Measurements from ENCODE around the gene HGD. TPM values are rescaled to one million over a fixed set of nuclear protein-coding genes. Genes with fewer than 3 reads are reported as not detected.

Gene HGD
- total and polyA plus RNA-seq, 10 of the 15 experiments (the other 5 are each of a cell fraction or from before 2014, with no cell fraction given) = 0.18 to 0.81 (median 0.40) TPM; not detected in 6

Small RNA genes lying within 50 kb of the gene (small RNA-seq; reads per million reads assigned to genes)
- gene MTCO1P29 (not detected), gene MTCO2P29 (not detected)

Other genes with a start within 250 kb of the HGD start
- gene FSTL1, start 231.2 kb downstream of the HGD start, total RNA-seq (2014; rRNA removed) = 0.06 and 0.27 TPM in 2 replicates
- not detected in 2 replicates for gene FSTL1, start 231.2 kb downstream of the HGD start, total RNA-seq (2014; rRNA removed; fragmentation: Illumina TruSeq; extraction: Trizol)
- 1.0 and 1.7 TPM in 2 replicates for gene FSTL1, start 231.2 kb downstream of the HGD start, total RNA-seq (2021)
- gene FSTL1, start 231.2 kb downstream of the HGD start, polyA plus RNA-seq (2011; rRNA removed) = 0.18 and 0.35 TPM in 2 replicates
- 0.19 TPM in 1 of 2 replicates, not detected in the other for gene FSTL1, start 231.2 kb downstream of the HGD start, polyA plus RNA-seq (2014; fragmentation: Illumina TruSeq; extraction: Trizol)
- gene FSTL1, start 231.2 kb downstream of the HGD start, polyA plus RNA-seq (2014; fragmentation: Nextera tagmentation; extraction: Ambion mirVana) = not detected
- gene FSTL1, start 231.2 kb downstream of the HGD start, polyA plus RNA-seq (2014; rRNA removed) = not detected in 2 replicates
- gene FSTL1, start 231.2 kb downstream of the HGD start, polyA plus RNA-seq (2016; fragmentation: Nextera tagmentation; extraction: Ambion mirVana) = under 1 TPM; 0.44 TPM
- gene NDUFB4, start 85.9 kb downstream of the HGD start, total RNA-seq (2014; rRNA removed) = 215 and 229 TPM in 2 replicates
- 412 and 416 TPM in 2 replicates for gene NDUFB4, start 85.9 kb downstream of the HGD start, total RNA-seq (2014; rRNA removed; fragmentation: Illumina TruSeq; extraction: Trizol)
- 155 and 159 TPM in 2 replicates for gene NDUFB4, start 85.9 kb downstream of the HGD start, total RNA-seq (2021)
- 222 and 224 TPM in 2 replicates for gene NDUFB4, start 85.9 kb downstream of the HGD start, polyA plus RNA-seq (2011; rRNA removed)
- gene NDUFB4, start 85.9 kb downstream of the HGD start, polyA plus RNA-seq (2014; fragmentation: Illumina TruSeq; extraction: Trizol) = 213 and 297 TPM in 2 replicates
- 100 to 1,000 TPM; 732 to 864 TPM for gene NDUFB4, start 85.9 kb downstream of the HGD start, polyA plus RNA-seq (2014; fragmentation: Nextera tagmentation; extraction: Ambion mirVana)
- gene NDUFB4, start 85.9 kb downstream of the HGD start, polyA plus RNA-seq (2014; rRNA removed) = 284 and 363 TPM in 2 replicates
- gene NDUFB4, start 85.9 kb downstream of the HGD start, polyA plus RNA-seq (2016; fragmentation: Nextera tagmentation; extraction: Ambion mirVana) = 100 to 1,000 TPM; 410 to 445 TPM
- 10.5 and 11.1 TPM in 2 replicates for gene RABL3, start 60.3 kb upstream of the HGD start, total RNA-seq (2014; rRNA removed)
- gene RABL3, start 60.3 kb upstream of the HGD start, total RNA-seq (2014; rRNA removed; fragmentation: Illumina TruSeq; extraction: Trizol) = 21.7 and 21.8 TPM in 2 replicates
- 22.2 and 23.3 TPM in 2 replicates for gene RABL3, start 60.3 kb upstream of the HGD start, total RNA-seq (2021)
- gene RABL3, start 60.3 kb upstream of the HGD start, polyA plus RNA-seq (2011; rRNA removed) = 12.8 and 19.4 TPM in 2 replicates
- gene RABL3, start 60.3 kb upstream of the HGD start, polyA plus RNA-seq (2014; fragmentation: Illumina TruSeq; extraction: Trizol) = 37.7 and 50.0 TPM in 2 replicates
- gene RABL3, start 60.3 kb upstream of the HGD start, polyA plus RNA-seq (2014; fragmentation: Nextera tagmentation; extraction: Ambion mirVana) = 10 to 100 TPM; 28.1 to 30.3 TPM
- 13.6 and 14.4 TPM in 2 replicates for gene RABL3, start 60.3 kb upstream of the HGD start, polyA plus RNA-seq (2014; rRNA removed)
- 10 to 100 TPM; 36.5 to 38.0 TPM for gene RABL3, start 60.3 kb upstream of the HGD start, polyA plus RNA-seq (2016; fragmentation: Nextera tagmentation; extraction: Ambion mirVana)
- gene GTF2E1, start 60.5 kb upstream of the HGD start, total RNA-seq (2014; rRNA removed) = 14.9 and 17.5 TPM in 2 replicates
- gene GTF2E1, start 60.5 kb upstream of the HGD start, total RNA-seq (2014; rRNA removed; fragmentation: Illumina TruSeq; extraction: Trizol) = 17.9 and 18.5 TPM in 2 replicates
- 22.8 and 24.9 TPM in 2 replicates for gene GTF2E1, start 60.5 kb upstream of the HGD start, total RNA-seq (2021)
- 19.2 and 31.2 TPM in 2 replicates for gene GTF2E1, start 60.5 kb upstream of the HGD start, polyA plus RNA-seq (2011; rRNA removed)
- gene GTF2E1, start 60.5 kb upstream of the HGD start, polyA plus RNA-seq (2014; fragmentation: Illumina TruSeq; extraction: Trizol) = 21.9 and 28.9 TPM in 2 replicates
- gene GTF2E1, start 60.5 kb upstream of the HGD start, polyA plus RNA-seq (2014; fragmentation: Nextera tagmentation; extraction: Ambion mirVana) = 10 to 100 TPM in 1 of 2 experiments, 1 to 10 TPM in 1; 9.2 to 17.6 TPM
- 14.1 and 14.5 TPM in 2 replicates for gene GTF2E1, start 60.5 kb upstream of the HGD start, polyA plus RNA-seq (2014; rRNA removed)
- 10 to 100 TPM; 13.0 to 13.9 TPM for gene GTF2E1, start 60.5 kb upstream of the HGD start, polyA plus RNA-seq (2016; fragmentation: Nextera tagmentation; extraction: Ambion mirVana)
- gene STXBP5L, start 226.0 kb upstream of the HGD start, total RNA-seq (2014; rRNA removed) = not detected in 2 replicates
- not detected in 2 replicates for gene STXBP5L, start 226.0 kb upstream of the HGD start, total RNA-seq (2014; rRNA removed; fragmentation: Illumina TruSeq; extraction: Trizol)
- gene STXBP5L, start 226.0 kb upstream of the HGD start, total RNA-seq (2021) = not detected in 2 replicates
- gene STXBP5L, start 226.0 kb upstream of the HGD start, polyA plus RNA-seq (2011; rRNA removed) = not detected in 2 replicates
- not detected in 2 replicates for gene STXBP5L, start 226.0 kb upstream of the HGD start, polyA plus RNA-seq (2014; fragmentation: Illumina TruSeq; extraction: Trizol)
- under 1 TPM; under 0.01 to 0.05 TPM for gene STXBP5L, start 226.0 kb upstream of the HGD start, polyA plus RNA-seq (2014; fragmentation: Nextera tagmentation; extraction: Ambion mirVana)
- gene STXBP5L, start 226.0 kb upstream of the HGD start, polyA plus RNA-seq (2014; rRNA removed) = not detected in 2 replicates
- under 1 TPM; 0.03 to 0.08 TPM for gene STXBP5L, start 226.0 kb upstream of the HGD start, polyA plus RNA-seq (2016; fragmentation: Nextera tagmentation; extraction: Ambion mirVana)

All from GM12878 (cell line).